Measurements from ENCODE around the gene POU3F1.

POU3F1 gene

DNA sequence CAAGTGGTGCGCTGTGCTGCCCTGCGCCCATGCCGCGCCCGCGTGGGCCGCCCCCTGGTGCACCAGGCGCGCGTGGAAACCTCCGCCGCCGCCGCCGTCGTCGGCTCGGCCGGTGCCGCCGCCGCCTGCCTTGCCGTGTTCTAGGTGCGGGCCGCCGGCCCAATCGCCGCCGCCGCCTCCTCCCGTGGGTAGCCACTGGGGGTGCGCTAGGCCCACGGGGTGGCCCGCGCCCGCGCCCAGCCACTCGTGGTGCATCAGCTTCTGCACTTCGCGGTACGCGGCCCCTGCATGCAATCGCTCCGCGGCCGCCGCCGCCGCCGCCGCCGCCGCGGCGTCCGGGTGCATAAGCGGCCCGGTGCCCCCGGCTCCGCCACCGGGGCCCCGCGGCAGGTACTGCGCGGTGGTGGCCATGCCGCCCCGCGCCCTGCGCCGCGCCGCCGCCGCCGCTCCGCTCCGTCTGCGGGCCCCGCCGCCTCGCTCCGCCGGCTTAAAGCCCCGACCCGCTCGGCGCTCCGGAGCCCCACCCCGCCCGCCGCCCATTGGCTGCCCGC lies at the start of gene POU3F1:
Gene POU3F1, minus strand, starts transcription at position 461 of the 551 bp plus-strand sequence. Its CDS starts 50 bp downstream, at position 411.
- no peak for DNase-seq

DNA sequence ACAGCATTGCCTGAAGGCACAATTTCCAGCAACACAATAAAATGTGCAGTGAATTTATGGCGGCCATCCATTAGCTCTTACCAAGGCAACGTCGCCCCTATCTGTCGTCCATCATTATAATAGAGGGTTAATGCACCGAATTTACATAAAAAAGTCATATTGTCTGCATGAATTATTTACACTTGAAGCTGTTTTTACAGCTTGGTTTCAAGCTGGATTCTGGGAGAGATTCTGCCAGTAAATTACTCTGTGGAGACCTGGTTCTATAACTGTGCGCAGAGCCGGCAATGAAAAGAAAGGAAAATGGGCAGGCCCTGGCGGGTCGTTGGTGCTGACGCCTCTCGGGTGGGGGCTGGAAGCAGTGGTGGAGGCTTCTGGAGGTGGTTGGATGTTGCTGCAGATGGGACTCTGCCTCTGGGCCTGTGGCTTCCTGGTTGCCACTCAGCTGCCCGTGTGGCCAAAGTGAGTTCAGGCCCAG lies 48.9 kb upstream of the POU3F1 start:
- no peak for DNase-seq

DNA sequence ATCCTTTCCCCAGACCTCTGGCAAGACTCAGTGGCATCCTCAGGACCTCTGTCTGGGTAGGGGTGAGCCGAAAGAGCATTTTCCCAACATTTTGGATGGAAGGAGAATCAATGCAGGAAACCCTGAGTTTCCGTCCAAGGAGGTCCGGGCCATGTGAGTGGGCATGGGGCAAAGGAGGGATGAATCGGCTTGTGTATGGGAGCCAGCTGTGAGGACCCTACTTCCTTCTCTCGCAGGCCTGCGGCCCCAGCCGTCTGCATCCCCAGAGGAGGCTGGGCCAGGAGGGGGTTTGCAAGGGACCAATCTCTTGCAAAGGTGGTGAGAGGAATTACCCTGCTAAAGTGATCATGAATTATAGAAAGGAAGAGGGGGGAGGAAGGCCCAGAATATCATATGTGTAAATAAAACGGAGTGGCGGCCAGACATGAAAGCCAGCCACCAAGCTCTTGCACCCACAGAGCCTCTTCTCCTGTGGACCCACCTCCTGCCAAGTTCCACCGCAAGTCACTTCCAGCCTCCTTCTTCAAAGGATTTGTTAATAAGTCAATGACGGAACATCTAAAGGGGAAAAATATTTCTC lies 48.2 kb upstream of the POU3F1 start:
- DNase-seq: no peak

DNA sequence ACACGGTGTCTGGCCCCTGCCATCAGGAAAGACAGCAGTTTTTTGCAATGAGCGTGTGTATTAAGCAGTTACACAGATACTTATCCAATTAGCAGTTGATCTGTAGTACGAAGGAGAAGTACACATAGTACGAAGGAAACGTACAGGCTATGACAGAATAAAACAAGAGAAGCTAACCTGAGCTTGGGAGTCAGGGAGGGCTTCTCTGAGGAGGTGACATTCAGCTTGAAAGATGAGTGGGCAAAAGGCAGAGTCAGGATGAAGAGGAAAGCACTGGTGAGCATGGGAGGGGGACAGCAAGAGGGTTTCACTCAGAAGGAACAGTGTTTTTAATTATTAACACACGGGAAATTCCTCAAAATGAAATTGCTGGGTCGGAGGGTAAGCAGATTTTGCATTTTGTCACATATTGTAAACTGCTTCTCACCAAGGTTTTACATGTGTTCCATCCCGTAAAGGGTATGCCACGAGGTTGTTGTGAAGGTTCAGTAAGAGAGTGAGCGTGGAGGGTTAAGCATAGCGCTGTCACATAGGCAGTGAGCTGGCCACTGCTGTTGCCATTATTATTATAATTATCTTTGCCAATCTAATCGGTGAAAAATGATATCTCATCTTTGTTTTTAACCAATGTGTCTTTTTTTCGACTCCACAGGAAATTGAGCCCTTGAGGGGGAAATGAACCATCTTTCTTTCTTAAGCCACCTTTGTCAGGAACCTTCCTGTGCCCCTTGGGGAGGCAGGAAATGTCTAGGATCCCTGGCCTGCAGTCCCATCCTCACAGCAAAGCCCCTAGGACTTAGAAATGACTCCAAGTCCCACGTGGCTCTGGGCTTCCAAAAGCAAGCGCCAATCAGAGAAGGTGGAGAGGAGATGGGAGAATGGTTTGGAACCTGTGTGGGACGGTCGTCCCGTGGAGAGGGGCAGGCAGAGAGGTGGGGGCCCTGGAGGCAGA lies 47.3 kb upstream of the POU3F1 start:
- DNase-seq: no peak

DNA sequence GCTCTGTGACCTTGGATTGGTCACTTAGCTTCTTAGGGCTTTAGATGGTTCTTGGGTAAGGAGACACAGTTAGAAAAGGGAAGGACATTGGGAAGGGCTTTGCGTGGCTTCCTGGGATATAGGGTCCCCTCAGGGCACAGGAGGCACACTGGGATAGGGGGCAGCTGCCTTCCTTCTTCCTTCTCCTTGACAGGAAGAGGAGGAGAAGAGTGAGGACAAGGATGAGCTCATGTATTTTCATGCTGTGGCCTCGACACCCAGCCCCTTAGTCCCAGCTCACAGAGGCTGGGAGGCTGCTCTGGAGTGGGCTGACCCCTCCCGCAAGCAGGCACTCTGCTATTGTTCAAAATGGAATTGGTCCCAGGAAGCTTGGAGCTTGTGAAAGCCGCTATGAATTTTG lies 45.7 kb upstream of the POU3F1 start:
- no peak for DNase-seq

DNA sequence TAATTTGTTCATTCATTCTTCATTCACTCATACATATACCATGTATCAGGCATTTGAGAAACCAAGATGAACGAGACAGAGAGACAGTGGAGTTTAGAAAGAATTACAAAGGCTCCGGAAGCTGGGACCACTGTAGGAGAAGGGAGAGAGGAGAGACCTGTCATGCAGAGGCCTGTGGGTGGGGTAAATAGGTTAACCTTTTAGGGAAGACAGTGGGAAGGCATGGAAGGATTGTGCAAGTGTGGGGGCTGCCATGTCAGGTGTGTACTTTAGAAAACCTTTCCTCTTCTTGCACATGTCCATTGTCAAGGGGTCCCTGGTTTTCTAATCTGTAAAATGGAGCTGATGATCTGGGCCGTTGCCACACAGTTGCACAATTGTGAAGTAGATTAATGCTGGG lies 44.2 kb upstream of the POU3F1 start:
- no peak for DNase-seq

DNA sequence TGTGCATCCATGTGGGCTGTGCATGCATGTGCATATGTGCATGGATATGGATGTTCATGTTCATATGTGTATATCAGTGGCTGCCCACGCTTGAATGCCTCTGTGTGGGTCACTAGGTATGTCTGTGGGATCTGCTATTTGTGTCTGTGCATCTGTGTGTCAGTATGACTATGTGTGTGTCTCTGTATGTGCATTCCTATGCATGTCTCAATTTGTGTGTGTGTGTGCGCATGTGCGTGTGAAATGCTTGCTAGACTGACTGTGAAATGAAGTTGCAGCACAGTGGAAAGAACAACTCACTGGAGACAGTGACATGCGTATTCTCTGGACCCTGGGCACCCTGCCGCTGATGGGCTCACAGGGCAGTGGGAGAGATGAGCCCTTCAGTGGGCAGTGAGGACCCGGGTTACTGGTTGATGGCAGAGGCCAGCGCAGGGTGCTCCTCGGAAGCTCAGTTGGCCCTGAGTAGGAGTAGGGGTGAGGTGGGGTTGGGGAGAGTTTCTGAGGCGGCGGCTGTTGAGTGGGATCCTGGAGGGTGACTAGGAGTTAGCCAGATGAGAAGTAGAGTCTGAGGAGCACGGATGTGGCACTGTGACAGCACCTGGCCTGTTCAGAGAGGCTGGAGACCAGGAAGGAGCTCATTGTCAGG lies 43.2 kb upstream of the POU3F1 start:
- no peak for DNase-seq

DNA sequence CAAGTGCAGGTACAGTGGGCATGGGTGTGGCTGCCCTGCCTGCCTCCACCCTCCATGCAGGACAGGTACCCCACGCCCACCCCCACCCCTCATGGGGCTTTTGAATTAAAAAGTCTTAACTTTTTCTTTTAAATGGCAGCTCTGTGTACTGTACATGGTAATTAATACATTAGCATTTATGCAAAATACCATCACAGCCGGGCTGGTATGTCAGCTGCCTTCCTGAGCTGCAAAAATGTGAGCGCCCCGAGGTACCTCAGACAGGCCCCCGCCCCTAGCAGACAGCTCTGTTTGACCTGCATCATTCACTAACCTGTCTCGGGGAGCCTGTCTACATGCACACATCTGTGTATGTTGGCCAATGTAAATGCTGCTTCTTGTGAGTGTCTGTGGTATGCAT lies 42.2 kb upstream of the POU3F1 start:
- DNase-seq: no peak

DNA sequence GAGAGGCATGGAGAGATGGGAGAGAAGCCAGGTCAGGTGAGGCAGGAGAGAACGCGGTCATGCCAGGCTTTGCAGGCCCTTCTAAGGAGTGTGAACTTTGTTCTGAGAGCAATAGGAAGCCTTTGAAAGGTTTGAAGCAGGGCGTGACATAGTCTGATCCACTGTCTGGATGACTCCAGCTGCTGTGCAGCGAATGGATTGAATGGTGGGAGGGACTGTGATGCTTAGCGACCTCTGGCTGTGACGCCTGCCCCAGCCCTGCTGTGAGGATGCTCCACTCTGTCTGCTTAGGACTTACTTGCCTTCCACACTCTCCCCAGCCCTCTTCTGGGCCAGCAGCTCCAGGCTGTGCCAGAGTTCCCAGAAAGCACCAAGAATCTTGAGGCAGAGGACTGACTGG lies 41.8 kb upstream of the POU3F1 start:
- DNase-seq: no peak

DNA sequence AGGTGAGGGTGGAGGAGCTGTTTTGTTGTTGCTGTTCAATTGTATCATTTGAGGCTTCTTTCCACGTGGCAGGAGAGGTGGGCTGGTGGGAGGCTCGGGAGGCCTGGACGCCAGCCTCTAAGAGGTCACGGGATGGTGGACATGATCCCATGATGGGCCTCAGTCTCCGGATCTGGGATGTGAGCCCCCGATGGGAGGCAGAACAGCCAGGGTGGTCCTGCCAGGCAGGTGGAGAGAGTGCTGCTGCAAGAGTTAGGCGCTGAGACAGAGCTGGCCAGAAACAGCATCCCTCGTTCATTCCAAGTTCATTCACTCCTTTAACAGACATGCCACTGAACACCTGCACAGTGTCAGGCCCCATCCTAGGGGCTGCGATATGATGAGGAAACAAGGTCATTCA lies 41.1 kb upstream of the POU3F1 start:
- DNase-seq: no peak

DNA sequence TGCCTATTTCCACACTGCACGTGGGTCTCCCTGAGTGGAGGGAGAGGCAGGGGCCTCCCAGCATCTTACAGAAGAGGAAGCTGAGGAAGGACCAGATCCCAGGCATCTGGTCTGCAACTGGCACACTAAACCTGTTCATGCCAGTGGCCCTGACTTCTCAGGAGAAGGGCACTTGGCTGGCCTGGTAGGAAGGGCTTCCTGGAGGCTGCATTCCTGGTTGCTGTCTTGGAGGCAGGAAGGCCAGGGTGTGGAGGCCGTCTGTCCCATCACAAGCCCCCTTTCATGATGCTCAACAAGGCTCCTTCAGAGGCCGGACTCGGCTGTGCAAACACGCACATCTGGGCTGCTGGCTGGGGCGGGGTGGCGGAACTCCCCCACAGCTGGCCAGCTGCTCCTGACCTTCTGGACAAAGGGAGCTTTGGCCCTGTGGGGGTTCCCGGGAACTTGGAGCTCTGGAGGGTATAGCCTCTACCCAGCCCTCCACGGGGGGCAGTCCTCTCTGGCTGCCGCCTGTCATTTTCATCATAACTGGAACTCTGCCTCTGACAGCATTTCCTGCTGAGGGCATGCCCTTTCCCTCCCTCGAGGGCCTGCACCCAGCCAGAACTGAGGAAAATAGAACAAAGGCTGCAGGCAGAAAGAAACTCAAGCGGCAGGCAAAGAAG lies 39.2 kb upstream of the POU3F1 start:
- DNase-seq: no peak

DNA sequence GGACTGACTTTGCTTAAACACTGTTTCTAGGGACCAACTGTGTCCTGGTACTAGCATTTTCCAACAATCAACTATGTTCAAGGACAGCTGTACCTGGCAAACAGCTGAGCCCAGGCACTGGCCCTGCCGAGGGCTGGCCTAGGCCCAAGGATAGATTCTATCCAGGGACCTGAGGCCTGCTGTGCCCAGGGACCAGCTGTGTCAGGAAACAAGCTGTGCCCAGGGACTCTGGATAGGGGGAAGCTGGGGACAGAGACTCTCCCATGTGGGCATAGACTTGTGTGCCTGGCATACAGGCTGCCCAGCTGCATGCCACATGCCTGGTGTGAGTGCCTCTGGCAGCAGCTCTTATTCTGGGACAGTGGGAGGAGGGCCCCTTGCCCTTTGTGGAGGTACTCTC lies 38.1 kb upstream of the POU3F1 start:
- no peak for DNase-seq

DNA sequence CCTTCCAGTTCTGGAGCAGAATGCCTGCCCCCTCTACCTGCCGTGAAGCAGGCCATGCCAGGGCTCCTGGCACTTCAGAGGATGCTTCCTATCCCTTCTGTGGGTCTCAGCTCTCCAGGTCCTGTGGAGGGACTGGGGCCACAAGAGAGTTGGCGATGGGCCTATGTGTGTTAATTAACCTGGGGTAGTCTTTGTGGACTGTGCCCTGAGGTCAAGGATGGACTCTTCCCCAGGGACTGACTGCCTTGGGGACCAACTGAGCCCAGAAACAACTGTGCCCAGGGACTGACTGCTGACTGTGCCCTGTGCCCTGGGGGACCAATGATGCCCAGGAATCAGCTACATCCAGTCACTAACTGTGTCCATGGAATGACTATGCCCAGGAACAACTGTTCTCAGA lies 37.5 kb upstream of the POU3F1 start:
- no peak for DNase-seq

DNA sequence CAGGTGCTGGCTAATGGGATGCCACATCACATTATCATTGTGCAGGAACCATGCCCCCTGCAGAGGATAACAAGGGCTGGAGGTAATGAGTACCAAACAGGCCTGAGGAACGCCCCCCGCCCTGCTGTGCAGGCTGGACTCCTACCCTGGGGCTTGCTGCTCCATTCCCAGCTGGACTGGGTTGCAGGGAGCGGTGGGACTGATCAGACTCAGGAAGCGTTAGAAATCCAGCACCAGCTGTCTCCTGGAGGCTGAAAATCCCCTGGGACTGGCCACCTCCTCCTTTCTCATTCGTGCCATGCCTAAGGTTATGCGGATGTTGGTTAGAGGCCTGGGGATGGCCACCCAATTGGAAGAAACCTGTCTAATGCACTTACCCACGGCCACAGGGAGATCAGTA lies 36.9 kb upstream of the POU3F1 start:
- no peak for DNase-seq

DNA sequence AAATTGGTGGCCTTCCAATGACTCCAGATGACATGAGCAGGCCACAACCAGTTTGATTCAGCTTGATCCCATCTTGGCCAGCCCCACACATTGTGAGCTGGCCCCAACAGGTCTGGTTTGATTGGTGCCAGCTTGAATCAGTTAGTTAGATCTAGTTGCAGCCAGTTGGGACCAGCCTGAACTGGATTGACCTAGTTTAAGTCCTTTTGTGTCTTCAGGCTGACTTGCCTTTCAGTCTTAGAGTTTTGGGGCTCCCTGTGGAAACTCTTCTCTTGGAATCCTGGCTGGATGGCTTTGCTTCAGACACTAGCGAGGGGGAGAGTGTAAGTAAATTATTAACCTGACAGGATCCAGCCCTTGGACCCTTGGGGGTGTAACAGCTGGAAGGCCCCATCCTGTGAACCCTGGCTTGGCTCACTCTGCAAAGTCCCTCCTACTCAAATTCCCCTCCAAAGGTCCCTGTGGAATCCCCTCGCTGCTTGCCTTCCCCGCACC lies 36.2 kb upstream of the POU3F1 start:
- no peak for DNase-seq

DNA sequence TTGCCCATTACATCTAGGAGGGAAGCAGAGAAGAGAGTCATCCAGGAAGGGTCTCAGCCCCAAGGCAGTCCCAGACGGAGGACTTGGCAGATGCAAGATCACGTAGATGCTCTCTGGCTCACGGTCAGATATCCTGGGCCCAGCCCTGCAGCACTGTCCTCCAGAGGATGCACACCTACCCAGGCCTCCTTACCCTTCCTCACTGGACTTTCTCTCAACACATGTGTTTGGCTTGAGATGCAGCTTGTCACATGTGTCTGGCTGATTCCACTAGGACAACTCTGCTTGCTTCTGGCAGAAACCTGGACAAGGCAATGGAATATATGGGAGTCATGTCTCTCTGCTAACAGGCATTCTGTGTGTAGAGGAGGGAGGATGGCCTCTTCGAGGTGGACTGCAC lies 32.4 kb upstream of the POU3F1 start:
- DNase-seq: no peak

DNA sequence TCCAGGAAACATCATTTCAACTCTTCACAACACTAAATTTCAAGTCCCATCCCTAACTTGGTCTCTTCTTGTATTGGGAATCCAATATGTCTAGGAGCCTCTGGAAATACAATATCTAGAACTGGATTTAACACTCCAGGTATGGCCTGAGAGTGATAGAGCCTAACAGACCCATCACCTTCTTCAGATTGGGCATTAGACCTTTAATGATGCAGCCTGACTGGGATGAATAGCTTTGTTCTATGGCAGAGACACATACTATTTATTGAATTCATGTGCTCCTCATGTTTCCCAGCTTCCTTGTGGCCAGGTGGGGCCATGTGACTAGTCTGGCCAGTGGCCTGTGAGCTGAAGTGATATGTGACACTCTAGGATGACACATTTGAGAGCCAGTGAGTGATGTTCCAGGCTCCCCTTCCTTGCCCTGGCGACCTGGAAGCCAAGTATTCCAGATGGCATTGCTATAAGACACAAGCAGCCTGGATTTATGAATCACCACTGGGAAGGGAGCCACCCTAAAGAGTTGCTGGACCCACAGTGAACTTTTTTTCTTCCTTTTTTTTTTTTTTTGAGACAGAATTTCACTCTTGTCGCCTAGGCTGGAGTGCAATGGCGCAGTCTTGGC lies 31.0 kb upstream of the POU3F1 start:
- no peak for DNase-seq

DNA sequence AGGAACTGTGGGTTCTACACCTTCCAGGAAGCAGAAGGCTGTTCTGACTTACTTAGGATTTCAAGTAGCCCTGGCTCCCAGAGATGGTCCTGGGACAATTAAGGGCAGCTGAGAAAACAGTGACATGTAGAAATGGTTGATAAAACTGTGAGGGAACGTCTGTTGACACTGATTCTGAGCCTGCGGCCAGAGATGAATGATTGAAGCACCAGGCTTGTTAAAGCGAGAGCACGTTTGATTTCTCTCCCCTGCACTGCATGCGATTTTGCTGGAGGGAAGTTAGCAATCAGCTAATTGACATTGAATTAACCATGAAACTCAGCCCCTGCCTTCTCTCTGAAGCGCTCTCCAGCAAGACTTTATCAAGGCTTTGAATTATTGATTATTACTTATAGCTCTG lies 29.9 kb upstream of the POU3F1 start:
- DNase-seq: no peak

DNA sequence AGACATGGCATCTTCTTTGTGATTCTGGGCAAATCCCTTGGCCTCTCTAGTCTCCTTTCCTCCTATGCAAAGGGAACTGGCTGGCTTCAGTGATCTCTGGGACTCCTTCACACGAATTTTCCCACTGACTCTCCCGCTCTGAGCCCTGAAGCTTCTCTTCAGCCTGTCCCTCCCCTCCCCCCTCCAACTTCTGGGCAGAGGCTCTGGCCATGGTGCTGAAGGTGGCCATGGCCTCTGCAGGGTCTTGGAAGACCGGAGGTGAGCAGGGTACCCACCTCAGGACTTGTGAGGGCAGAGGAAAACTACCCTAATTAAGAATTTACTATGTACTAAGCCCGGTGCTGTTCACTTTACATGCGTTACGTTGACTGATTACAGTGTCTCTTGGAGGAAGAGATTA lies 29.4 kb upstream of the POU3F1 start:
- DNase-seq: no peak

DNA sequence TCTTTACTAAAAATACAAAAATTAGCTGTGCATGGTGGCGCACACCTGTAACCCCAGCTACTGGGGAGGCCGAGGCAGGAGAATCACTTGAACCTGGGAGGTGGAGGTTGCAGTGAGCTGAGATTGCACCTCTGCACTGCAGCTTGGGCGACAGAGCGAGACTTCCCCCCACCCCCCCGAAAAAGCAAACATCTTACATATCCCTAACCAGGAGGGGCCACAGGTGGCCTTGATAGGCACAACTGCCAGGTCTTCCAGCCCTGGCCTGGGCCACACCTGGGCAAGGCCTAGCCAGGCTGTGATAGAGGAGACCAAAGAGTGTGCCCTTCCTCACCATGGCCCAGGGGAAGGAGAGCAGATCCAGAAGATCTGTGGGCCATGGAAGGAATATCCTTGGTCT lies 28.6 kb upstream of the POU3F1 start:
- no peak for DNase-seq

DNA sequence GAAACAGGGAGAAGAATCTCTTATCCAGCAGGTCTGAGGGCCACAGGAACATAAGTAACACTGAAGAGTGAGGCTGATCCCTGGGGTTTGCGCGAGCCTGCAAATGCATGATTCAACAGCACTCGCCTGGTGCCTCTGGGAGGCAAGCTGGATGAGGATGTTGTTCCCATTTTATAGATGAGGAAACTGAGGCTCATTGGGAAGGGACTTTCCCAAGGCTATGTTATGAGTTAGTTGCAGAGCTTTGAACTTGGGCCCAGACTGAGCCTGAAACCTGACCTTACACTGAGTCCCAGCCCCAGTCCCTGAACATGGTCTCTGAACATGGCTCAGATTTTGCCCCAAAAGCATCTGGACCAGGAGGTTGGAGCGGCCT lies 27.7 kb upstream of the POU3F1 start:
- no peak for DNase-seq

DNA sequence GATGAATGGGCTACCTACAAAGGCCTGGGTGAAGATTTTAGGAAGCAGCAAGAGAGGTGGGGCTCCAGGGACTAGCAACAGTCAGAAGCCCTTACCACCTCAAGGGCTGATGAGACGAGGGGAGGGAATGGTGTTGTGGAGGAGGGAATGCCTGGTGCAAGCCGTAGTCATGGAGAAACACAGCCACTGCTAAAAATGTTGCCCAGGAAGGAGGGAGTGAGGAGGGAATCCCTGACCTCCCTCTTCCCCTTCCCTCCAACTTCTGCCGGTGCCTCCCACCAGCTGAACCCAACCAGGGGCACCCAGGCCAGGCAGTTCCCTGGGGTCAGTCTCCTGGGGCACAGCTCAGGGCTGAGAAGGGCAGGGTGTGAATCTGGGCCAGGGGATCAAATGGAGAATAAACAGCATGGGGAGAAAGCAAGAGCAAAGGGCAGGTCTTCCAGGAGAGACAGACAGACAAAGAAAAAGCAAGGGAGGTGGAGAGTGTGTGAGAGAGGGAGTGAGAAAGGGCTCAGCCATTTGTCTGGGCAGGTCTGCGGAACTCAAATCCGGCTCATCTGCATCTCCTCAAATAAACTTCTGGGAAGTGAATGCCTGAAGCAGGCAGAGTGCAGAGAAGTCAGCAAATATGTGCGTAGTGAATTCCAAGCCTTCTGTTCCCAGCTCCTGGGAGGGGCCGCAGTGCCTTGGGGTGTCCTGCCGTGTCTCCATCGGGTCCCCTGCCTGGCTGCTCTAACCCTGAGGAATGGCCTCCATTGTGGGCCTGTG lies 27.1 kb upstream of the POU3F1 start:
- no peak for DNase-seq
